ENCODE data around the gene RSRC2.

DNA sequence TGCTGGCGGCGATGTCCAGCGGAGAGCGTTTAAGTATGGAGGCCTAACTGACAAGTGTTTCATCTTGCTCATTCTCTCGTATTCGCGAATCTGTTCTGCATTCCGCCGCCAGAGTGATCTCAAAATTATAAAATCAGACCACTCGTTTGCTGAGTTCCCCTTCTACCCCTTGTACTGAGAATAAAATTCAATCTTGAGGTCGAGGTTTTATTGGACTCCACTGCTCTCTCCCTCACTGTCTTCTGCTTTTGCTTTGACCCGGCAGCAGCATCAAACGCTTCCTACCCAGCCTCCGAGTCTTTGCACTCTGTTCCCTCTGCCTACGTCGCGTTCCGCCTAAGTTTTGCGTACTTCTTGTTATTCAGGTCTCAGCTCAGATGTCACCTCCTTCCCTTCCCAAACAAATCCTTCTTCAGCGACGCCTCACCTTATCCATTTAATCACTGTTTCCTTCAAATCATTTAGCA is 775 bp upstream of the RSRC2 start:
- TF ChIP-seq TAF1 (IDR thresholded peaks at IDR 0.05; ENCODE audit: borderline replicate concordance, insufficient read depth, low read length) (no peak), POLR2AphosphoS5 (IDR thresholded peaks at IDR 0.05; ENCODE audit: low read depth, low read length) (no peak), SIN3A (IDR thresholded peaks at IDR 0.05; ENCODE audit: borderline replicate concordance, insufficient read depth, low read length) (no peak), FOXP2 (optimal IDR thresholded peaks at IDR 0.05; ENCODE audit: borderline replicate concordance, extremely low read depth, extremely low read length, insufficient read depth) (no peak)
- TF ChIP-seq, protein P1, sequence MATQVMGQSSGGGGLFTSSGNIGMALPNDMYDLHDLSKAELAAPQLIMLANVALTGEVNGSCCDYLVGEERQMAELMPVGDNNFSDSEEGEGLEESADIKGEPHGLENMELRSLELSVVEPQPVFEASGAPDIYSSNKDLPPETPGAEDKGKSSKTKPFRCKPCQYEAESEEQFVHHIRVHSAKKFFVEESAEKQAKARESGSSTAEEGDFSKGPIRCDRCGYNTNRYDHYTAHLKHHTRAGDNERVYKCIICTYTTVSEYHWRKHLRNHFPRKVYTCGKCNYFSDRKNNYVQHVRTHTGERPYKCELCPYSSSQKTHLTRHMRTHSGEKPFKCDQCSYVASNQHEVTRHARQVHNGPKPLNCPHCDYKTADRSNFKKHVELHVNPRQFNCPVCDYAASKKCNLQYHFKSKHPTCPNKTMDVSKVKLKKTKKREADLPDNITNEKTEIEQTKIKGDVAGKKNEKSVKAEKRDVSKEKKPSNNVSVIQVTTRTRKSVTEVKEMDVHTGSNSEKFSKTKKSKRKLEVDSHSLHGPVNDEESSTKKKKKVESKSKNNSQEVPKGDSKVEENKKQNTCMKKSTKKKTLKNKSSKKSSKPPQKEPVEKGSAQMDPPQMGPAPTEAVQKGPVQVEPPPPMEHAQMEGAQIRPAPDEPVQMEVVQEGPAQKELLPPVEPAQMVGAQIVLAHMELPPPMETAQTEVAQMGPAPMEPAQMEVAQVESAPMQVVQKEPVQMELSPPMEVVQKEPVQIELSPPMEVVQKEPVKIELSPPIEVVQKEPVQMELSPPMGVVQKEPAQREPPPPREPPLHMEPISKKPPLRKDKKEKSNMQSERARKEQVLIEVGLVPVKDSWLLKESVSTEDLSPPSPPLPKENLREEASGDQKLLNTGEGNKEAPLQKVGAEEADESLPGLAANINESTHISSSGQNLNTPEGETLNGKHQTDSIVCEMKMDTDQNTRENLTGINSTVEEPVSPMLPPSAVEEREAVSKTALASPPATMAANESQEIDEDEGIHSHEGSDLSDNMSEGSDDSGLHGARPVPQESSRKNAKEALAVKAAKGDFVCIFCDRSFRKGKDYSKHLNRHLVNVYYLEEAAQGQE (IDR thresholded peaks at IDR 0.05; ENCODE audit: insufficient read depth in 1 of 2, low read depth in 2 of 2, low read length in 2 of 2): no peak

All from PFSK-1 (cell line).